Ramos (cell line): ENCODE data around the gene ERAP2.
"Not testable (repeated sequence)": the region's sequence is repeated elsewhere in the genome, so short reads cannot be mapped to it uniquely, and the experiment has no call there.

Source experiments
- in situ Hi-C: fragments of 300-500 bp; cut with MboI; formaldehyde crosslinking; loops from one replicate; pipeline ENCODE4 v1.14.3; 2022; ENCODE audit warnings: low sequenced_read_pairs; ENCODE audit not compliant: unreplicated experiment

The ERAP2 gene

GRCh38 chr5:96859375-96859774 is 16.9 kb upstream of the ERAP2 start:
- in situ Hi-C loops, result loop anchor here (5.0 kb wide), 1 partner anchor 303 kb away; no protein-coding TSS in a partner anchor

GRCh38 chr5:96861076-96861475 is 15.2 kb upstream of the ERAP2 start:
- in situ Hi-C loops, result no loop called here

DNA sequence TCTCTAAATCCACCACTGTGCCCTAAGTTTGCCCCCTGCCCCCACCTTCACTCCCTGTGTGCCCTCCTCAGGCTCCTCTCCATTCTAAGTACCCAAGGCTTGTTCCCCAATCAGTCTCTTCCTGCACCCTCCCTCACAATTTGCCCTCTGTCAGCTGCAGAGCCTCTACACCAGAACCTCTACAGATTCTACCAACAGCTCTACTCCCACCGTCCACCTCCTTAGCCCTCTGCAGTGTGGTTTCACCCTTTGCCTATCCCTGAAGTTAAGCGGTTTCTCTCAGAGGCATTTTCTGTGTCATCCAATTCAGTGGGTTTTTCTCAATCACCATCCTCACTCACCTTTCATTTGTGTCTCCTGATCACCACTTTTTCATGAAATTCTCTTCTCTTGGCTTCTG is 13.2 kb upstream of the ERAP2 start:
- in situ Hi-C loops, result no loop called here

DNA sequence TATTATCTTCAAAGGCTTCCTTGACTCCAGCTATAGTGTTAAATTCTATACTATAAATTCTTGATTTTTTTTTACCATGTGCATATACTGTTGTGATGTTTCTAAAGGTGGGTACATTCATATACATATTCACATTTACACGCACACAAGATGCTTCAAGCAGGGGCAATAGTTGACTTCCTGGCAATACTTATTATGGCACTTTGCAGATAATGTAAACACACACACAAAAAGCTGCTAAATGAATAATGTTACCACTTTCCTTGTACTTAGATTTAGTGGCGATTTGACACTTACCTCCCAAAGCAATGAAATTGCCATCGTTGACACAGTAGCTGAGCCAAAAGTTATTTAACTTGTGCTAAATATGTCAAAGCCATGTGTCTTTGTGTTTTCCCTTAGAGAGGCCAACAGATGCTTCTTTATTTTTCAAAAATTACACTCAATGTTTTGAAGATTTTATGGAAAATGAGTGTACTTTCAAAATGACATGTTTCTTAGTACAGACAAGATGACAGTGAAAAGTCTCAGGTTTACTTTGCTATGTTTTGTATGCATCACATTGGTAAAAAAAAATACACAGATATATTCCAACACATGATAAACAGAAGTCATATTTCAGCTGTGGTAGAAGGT is 12.2 kb upstream of the ERAP2 start:
- in situ Hi-C loops, result no loop called here

- in situ Hi-C loops, result no loop called here
Observed at GRCh38 chr5:96864922-96865530, 11.3 kb upstream of the ERAP2 start.

DNA sequence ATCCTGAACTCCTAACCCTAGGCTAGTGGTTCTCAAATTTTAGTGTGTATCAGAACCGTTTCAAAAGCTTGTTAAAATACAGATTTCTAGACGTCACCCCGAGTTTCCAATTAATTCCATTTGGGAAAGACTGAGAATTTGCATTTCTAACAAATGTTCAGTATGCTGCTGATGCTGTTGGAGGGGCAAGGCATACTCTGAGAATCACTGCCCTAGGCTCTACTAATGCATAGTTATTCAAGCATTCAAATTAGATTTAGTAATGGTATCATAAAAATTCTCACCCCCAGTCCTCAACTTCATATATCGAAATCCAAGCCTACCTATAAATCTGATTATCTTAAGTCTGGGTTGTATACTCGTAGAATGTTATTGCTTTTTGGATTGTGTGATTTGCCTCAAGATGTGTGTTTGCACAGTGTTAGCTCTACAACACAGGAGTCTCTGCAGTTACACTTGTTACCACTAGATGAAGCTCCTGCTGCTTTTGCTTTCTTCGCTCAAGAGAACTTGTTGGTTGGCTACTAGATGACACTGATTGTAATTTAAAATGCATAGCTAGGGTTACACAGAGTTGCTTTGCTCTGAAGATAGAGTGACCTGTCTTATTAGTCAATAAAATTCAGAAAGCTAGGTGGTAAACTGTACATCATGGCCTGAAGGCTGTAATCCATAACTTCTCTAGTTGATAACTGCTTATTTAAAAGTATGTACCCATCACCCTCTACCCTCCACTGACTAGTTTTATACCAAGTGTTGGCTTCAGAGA is 7.5 kb upstream of the ERAP2 start:
- in situ Hi-C loops, result no loop called here

DNA sequence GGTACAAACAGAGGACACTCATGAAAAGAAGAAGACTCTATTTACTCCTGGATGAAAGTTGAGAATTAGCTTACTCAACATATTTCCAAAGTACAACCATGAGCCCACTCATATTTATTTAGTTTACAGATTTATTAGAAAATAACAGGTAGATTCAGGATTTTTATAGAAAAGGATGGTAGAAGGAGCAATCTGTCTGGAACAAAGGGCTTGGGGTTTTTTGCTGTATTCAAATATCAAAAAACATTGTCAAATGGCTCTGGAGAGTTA is 7.0 kb upstream of the ERAP2 start:
- in situ Hi-C loops, result no loop called here

DNA sequence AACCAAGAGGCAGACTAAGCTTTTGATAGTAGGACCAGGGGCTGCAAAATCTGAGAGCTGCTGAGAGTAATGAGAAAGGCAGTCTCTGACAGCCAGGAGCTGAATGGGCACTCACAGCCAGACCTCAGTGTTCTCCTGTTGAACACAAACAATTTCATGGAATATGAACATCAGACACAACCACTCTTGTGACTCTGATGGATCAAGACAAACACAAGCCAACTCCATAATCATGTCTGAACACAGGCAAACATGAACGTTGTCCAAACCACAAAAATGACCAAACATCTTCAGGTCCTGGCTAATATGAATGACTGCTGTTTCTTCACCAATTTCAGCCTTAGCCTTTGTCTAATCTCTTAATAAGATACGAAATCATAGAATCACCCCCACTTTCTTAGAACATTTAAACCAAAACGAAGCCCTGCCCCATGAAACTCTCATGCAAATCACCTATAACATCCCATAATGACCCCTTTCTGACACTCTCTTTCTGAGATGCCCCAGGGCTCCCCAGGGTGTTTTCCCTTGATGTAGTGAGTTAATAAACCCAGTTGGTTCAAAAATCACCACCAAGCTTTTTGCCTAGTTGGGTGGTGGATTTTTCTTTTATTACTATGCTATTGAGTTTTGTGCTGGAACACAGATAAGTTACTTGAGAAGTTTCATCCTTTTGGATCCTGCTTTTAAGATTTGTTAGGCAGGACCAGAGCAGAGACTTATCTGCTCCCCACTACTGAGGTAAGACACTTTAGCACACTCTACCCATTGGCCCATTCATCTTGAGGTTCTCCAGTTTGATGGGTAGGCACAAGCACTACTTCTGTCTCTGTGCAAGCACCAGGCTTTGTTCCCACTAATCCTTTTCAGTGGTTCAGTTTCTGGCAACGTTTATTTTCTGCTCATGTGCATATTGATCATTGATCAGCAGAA is 5.9 kb upstream of the ERAP2 start:
- in situ Hi-C loops, result no loop called here

DNA sequence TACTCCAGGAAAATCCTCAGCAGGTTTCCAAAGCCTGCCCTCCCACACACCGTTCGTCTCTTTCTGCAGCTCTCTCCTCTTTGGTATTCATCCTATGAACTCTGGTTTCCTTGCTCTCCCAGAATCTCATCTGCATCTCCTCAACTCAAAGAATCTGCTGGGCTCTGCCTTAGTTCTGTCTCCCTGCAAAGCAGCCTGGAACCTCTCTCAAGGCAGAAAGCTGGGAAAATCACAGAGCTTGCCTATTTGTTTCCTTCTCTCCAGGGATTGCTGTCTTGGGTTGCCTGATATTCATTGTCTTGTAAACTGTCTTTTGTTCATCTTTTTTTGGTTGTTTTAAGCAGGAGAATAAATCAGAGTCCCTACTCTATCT is 5.3 kb upstream of the ERAP2 start:
- in situ Hi-C loops, result no loop called here

GRCh38 chr5:96871686-96872085 is 4.6 kb upstream of the ERAP2 start:
- in situ Hi-C loops, result no loop called here

GRCh38 chr5:96873449-96873848 is 2.9 kb upstream of the ERAP2 start:
- in situ Hi-C loops, result no loop called here

GRCh38 chr5:96874631-96875030 is 1.7 kb upstream of the ERAP2 start:
- in situ Hi-C loops, result no loop called here

GRCh38 chr5:96875791-96876291 is 459 bp upstream of the ERAP2 start:
- in situ Hi-C loops, result no loop called here

- in situ Hi-C loops, result not testable (repeated sequence)
Observed at GRCh38 chr5:96876977-96877469, 723 bp downstream of the ERAP2 start.

DNA sequence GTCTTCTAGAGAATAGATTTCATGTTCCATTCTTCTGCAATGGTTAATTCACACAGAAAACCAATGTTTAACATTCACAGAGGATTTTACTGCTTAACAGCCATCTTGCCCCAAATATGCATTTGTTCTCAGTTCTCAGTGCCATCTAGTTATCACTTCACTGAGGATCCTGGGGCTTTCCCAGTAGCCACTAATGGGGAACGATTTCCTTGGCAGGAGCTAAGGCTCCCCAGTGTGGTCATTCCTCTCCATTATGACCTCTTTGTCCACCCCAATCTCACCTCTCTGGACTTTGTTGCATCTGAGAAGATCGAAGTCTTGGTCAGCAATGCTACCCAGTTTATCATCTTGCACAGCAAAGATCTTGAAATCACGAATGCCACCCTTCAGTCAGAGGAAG is 3.4 kb downstream of the ERAP2 start:
- in situ Hi-C loops, result no loop called here

- in situ Hi-C loops, result no loop called here
Observed at GRCh38 chr5:96880444-96881164, 4.3 kb downstream of the ERAP2 start.

- in situ Hi-C loops, result no loop called here
Observed at GRCh38 chr5:96881511-96882115, 5.3 kb downstream of the ERAP2 start.

GRCh38 chr5:96883871-96884270 is 7.6 kb downstream of the ERAP2 start:
- in situ Hi-C loops, result no loop called here

DNA sequence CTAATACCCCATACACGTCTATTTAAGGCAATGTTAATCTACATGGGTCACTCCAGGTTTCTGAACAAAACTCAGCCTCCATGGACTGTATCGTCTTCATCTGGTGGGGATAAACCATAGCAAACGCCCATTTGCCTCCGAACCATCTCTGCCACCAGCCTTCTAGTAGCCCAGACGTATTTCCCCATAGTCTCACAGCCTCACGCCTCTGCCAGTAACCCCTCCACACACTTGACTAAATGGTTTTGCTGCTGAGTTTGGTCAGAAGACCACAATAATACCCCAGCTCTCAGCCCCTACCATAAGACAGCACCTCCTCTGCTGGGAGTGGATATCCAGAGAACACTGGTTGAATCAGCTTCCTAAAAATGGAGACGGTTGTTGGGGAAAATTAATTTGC is 8.7 kb downstream of the ERAP2 start:
- in situ Hi-C loops, result no loop called here
